Fibroblast of villous mesenchyme (primary cell): Measurements from ENCODE around the gene MYPN. TPM values are rescaled to one million over a fixed set of nuclear protein-coding genes. Genes with fewer than 3 reads are reported as not detected.

ENCODE experiments used
- DNase-seq: peaks from one replicate; pipeline ENCODE4 v3.0.0-alpha.2; 2010; ENCODE audit warnings: low read depth
- H3K4me3 ChIP-seq: 2 replicates; pipeline ENCODE4 v1.5.1; 2011; ENCODE audit warnings: low read depth, mild to moderate bottlenecking, low read length
- total RNA-seq: library from RNA; depleted of rRNA; stranded (reverse); fragments of >200 nt; gene quantifications from 2 replicates; pipeline ENCODE4 v1.2.3, GENCODE V29; 2012
- TF ChIP-seq, protein P1 (sequence below): IDR thresholded peaks from 2 replicates; pipeline ENCODE4 v1.5.1; 2012; ENCODE audit warnings: low read depth, mild to moderate bottlenecking, low read length; ENCODE audit not compliant: insufficient read depth

MYPN gene
- total RNA-seq, 1 donor, result 18.6 TPM

DNA sequence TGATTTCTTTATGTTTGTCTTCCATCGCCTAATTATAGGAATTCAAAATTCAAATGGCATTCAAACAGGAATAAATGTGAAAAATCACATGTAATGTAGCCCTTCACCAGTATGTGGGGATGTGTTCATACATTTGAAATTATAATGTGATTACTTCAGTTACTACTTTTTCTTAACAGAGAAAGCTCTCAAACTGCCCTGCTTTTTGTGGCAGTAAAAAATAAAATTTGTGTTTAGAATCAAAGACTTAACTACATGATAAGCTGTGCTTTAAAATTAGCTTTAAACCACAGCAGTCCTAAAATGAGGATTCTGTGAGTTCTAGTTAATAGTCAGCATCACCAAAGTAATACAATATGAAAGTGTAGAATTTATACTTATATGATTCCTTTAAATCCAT lies 26.4 kb upstream of the MYPN start:
- H3K4me3 ChIP-seq, result no peak overlapping the region
- TF ChIP-seq, protein P1, sequence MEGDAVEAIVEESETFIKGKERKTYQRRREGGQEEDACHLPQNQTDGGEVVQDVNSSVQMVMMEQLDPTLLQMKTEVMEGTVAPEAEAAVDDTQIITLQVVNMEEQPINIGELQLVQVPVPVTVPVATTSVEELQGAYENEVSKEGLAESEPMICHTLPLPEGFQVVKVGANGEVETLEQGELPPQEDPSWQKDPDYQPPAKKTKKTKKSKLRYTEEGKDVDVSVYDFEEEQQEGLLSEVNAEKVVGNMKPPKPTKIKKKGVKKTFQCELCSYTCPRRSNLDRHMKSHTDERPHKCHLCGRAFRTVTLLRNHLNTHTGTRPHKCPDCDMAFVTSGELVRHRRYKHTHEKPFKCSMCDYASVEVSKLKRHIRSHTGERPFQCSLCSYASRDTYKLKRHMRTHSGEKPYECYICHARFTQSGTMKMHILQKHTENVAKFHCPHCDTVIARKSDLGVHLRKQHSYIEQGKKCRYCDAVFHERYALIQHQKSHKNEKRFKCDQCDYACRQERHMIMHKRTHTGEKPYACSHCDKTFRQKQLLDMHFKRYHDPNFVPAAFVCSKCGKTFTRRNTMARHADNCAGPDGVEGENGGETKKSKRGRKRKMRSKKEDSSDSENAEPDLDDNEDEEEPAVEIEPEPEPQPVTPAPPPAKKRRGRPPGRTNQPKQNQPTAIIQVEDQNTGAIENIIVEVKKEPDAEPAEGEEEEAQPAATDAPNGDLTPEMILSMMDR, result peak; percentile 56
- DNase-seq, result peak; percentile 51

- no peak overlapping the region for H3K4me3 ChIP-seq
- DNase-seq, result no peak
- TF ChIP-seq, protein P1, result no peak
Observed at GRCh38 chr10:68083953-68084352, 25.3 kb upstream of the MYPN start.

GRCh38 chr10:68084469-68084868 lies 24.8 kb upstream of the MYPN start:
- DNase-seq, result no peak
- no peak overlapping the region for H3K4me3 ChIP-seq
- TF ChIP-seq, protein P1, result no peak

GRCh38 chr10:68086011-68086410 lies 23.3 kb upstream of the MYPN start:
- DNase-seq, result no peak
- H3K4me3 ChIP-seq, result no peak overlapping the region
- TF ChIP-seq, protein P1, result no peak

- no peak for DNase-seq
- no peak overlapping the region for H3K4me3 ChIP-seq
- TF ChIP-seq, protein P1, result no peak
Observed at GRCh38 chr10:68086910-68087684, 22.2 kb upstream of the MYPN start.

DNA sequence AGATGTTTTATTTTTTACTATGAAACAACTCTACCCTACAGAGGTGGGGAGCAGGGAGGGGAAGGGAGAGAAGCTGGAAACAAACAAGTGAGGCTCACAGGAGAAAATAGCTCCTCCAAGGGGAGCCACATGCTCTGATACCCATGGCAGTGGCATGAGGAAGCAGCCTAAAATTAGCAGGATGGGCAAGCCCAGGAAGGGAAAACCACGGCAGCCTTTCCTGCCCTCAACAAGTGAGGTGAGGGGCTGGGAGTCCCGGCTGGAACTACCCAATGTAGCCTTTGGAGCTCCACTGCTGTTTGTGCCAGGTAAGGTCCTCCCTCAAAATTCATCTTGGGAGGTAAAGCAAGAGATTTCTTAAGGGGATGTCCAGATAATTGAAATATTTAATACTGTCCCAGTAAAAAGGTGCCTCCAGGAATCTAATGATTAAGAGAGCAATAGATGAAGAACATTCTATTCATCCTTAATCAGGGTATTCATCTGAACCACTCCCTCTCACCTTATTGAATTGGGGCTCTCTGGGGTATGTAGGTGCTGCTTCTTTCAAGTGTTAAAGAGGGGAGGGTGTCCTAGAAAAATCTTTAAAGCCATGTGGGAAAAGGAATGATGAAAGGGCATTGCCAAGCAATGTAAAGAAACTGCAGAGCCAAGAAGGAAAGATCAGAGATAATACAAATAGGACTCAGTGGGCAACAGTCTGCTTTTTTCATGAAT lies 21.4 kb upstream of the MYPN start:
- DNase-seq, result no peak
- TF ChIP-seq, protein P1, result no peak
- H3K4me3 ChIP-seq, result no peak overlapping the region
